GM12891 (cell line): ENCODE results near the gene SLC33A1.
"Not testable (repeated sequence)": the region's sequence is repeated elsewhere in the genome, so short reads cannot be mapped to it uniquely, and the experiment has no call there.

ENCODE experiments used
- DNase-seq: peaks from one replicate; pipeline ENCODE4 v3.0.0; 2011; ENCODE audit warnings: low spot score; ENCODE audit not compliant: insufficient read length
- FAIRE-seq: peaks from 2 replicates; lab custom pipeline; 2011; peaks lifted over from hg19 to GRCh38; lab: Jason Lieb, UNC
- PAX5 ChIP-seq: IDR thresholded peaks from 2 replicates; pipeline ENCODE4 v1.6.1; 2011; ENCODE audit warnings: low read length, moderate library complexity, mild to moderate bottlenecking; ENCODE audit not compliant: insufficient read depth, severe bottlenecking
- POLR2A ChIP-seq: IDR thresholded peaks from 2 replicates; pipeline ENCODE4 v1.6.1; 2011; ENCODE audit warnings: low read depth, low read length, control low read depth
- POLR2AphosphoS5 ChIP-seq: IDR thresholded peaks from 2 replicates; pipeline ENCODE4 v1.6.1; 2011; ENCODE audit warnings: low read depth, low read length, control low read depth
- POU2F2 ChIP-seq: IDR thresholded peaks from 2 replicates; pipeline ENCODE4 v1.6.1; 2011; ENCODE audit warnings: low read depth, mild to moderate bottlenecking, control low read depth, low read length, moderate library complexity
- SPI1 ChIP-seq: IDR thresholded peaks from 2 replicates; pipeline ENCODE4 v1.6.1; 2011; ENCODE audit warnings: low read depth, low read length, control low read depth
- TAF1 ChIP-seq: IDR thresholded peaks from 2 replicates; pipeline ENCODE4 v1.6.1; 2011; ENCODE audit warnings: low read depth, low read length, control low read depth

Gene SLC33A1

GRCh38 chr3:155835341-155836071 is 18.7 kb downstream of the SLC33A1 start:
- FAIRE-seq (no peak), DNase-seq (no peak)
- TF ChIP-seq POLR2AphosphoS5 (no peak), TAF1 (no peak), POLR2A (no peak), PAX5 (no peak), POU2F2 (no peak), SPI1 (no peak)

- not testable (repeated sequence) for DNase-seq
- FAIRE-seq: peak; percentile 55
Observed at GRCh38 chr3:155828490-155829098, 25.6 kb downstream of the SLC33A1 start.

- DNase-seq: no peak
- TF ChIP-seq TAF1 (no peak), POLR2AphosphoS5 (no peak), PAX5 (no peak), POLR2A (no peak), SPI1 (no peak), POU2F2 (no peak)
- no peak for FAIRE-seq
Observed at GRCh38 chr3:155815030-155815545, 39.1 kb downstream of the SLC33A1 start.

GRCh38 chr3:155813224-155813623 is 41.0 kb downstream of the SLC33A1 start:
- not testable (repeated sequence) for FAIRE-seq, DNase-seq

GRCh38 chr3:155809181-155809580 is 45.0 kb downstream of the SLC33A1 start:
- TF ChIP-seq TAF1: no peak
- TF ChIP-seq POLR2AphosphoS5: no peak
- no peak for TF ChIP-seq POU2F2
- TF ChIP-seq POLR2A: no peak
- no peak for TF ChIP-seq PAX5
- no peak for TF ChIP-seq SPI1
- FAIRE-seq (no peak), DNase-seq (no peak)

GRCh38 chr3:155807823-155808222 is 46.4 kb downstream of the SLC33A1 start:
- DNase-seq: no peak
- FAIRE-seq: no peak
- no peak for TF ChIP-seq TAF1
- no peak for TF ChIP-seq POLR2A
- TF ChIP-seq POLR2AphosphoS5: no peak
- TF ChIP-seq SPI1: no peak
- TF ChIP-seq PAX5: no peak
- TF ChIP-seq POU2F2: no peak

GRCh38 chr3:155805802-155806618 is 48.2 kb downstream of the SLC33A1 start, which contains the start of gene C3orf33:
Gene C3orf33, minus strand, starts transcription at chr3:155806278. Its CDS starts 26 bp downstream, at chr3:155806252.
- FAIRE-seq (peak; percentile 88), DNase-seq (peak; percentile 87)
- 0 out of 2 replicates have a peak, but pooled peaks have one; percentile 31 for TF ChIP-seq POU2F2
- TF ChIP-seq POLR2A: no peak
- TF ChIP-seq PAX5: peak; percentile 14

GRCh38 chr3:155805204-155805801 is 48.9 kb downstream of the SLC33A1 start:
- no peak for DNase-seq
- FAIRE-seq: no peak
- TF ChIP-seq POLR2AphosphoS5 (no peak), POLR2A (no peak), PAX5 (no peak), TAF1 (no peak), SPI1 (no peak), POU2F2 (no peak)

- TF ChIP-seq PAX5 (no peak), POU2F2 (no peak), POLR2A (no peak), TAF1 (no peak), SPI1 (no peak), POLR2AphosphoS5 (no peak)
- DNase-seq: no peak
- no peak for FAIRE-seq
Observed at GRCh38 chr3:155804323-155804722, 49.9 kb downstream of the SLC33A1 start.
